Endodermal cell (in vitro differentiated cells): ENCODE data around the gene PROS1. TPM values are rescaled to one million over a fixed set of nuclear protein-coding genes. Genes with fewer than 3 reads are reported as not detected.
"Not testable (repeated sequence)": the region's sequence is repeated elsewhere in the genome, so short reads cannot be mapped to it uniquely, and the experiment has no call there.

ENCODE experiments used
- DNase-seq: peaks from one replicate; pipeline ENCODE4 v3.0.0-alpha.2; 2017
- H3K27ac ChIP-seq: 2 replicates; pipeline ENCODE4 v1.5.1; 2013; ENCODE audit warnings: mild to moderate bottlenecking, low read depth, low read length, moderate library complexity
- H3K27me3 ChIP-seq: 2 replicates; pipeline ENCODE4 v1.6.1; 2013; ENCODE audit warnings: mild to moderate bottlenecking, low read length, moderate library complexity; ENCODE audit not compliant: insufficient read depth, control insufficient read depth, poor library complexity, severe bottlenecking
- H3K36me3 ChIP-seq: 2 replicates; pipeline ENCODE4 v1.7.0; 2013; ENCODE audit warnings: mild to moderate bottlenecking, low read length, moderate library complexity; ENCODE audit not compliant: control insufficient read depth, insufficient read depth
- H3K4me1 ChIP-seq: one replicate; pipeline ENCODE4 v1.7.0; 2013; ENCODE audit warnings: low read length; ENCODE audit not compliant: control insufficient read depth, insufficient read depth
- H3K4me3 ChIP-seq: 2 replicates; pipeline ENCODE4 v1.5.1; 2013; ENCODE audit warnings: mild to moderate bottlenecking, low read length, moderate library complexity
- H3K9ac ChIP-seq: 2 replicates; pipeline ENCODE4 v1.6.1; 2013; ENCODE audit warnings: mild to moderate bottlenecking, low read length, moderate library complexity; ENCODE audit not compliant: poor library complexity, severe bottlenecking; ENCODE audit errors: extremely low read depth
- H3K9me3 ChIP-seq: 2 replicates; pipeline ENCODE4 v1.6.1; 2013; ENCODE audit warnings: mild to moderate bottlenecking, low read length, moderate library complexity; ENCODE audit not compliant: control insufficient read depth
- H3K27ac Mint-ChIP-seq: 2 replicates; pipeline ENCODE4 v1.8.0; 2020; ENCODE audit warnings: mixed read lengths
- H3K27me3 Mint-ChIP-seq: 2 replicates; pipeline ENCODE4 v1.8.0; 2021; ENCODE audit warnings: mild to moderate bottlenecking, mixed read lengths; ENCODE audit not compliant: insufficient read depth
- H3K36me3 Mint-ChIP-seq: 2 replicates; pipeline ENCODE4 v1.8.0; 2020; ENCODE audit warnings: low read depth, mixed read lengths
- H3K4me1 Mint-ChIP-seq: 2 replicates; pipeline ENCODE4 v1.8.0; 2020; ENCODE audit warnings: mixed read lengths
- H3K4me3 Mint-ChIP-seq: 2 replicates; pipeline ENCODE4 v1.8.0; 2020; ENCODE audit warnings: mild to moderate bottlenecking, moderate library complexity, mixed read lengths
- H3K9me3 Mint-ChIP-seq: 2 replicates; pipeline ENCODE4 v1.8.0; 2020; ENCODE audit warnings: mild to moderate bottlenecking, mixed read lengths
- CTCF ChIP-seq: fragments of 200-600 bp; sonication (generic); conservative IDR thresholded peaks from 2 replicates; pipeline ENCODE4 v1.5.0; 2021; ENCODE audit warnings: antibody characterized with exemption, mild to moderate bottlenecking
- WGBS, 2 experiments: methylation state at CpG; one replicate each; pipeline versions ENCODE4 v1.1.5 to v1.1.7; 2013; ENCODE audit warnings: missing lambda C conversion rate in 2 of 2, mixed read lengths in 1 of 2; ENCODE audit not compliant: insufficient coverage in 1 of 2, insufficient read length in 1 of 2; 5-methylcytosine and 5-hydroxymethylcytosine counted together
- total RNA-seq, 2 donors: library from RNA; stranded (reverse); fragmentation: NEBNext Ultra II Directional in 1 of 2; extraction: Animal tissue kit (Norgen Biotek cat#: 25700) in 1 of 2; gene quantifications; 2 replicates in 1 of 2; 3 replicates in 1 of 2; pipeline ENCODE4 v1.2.1, GENCODE V29; 2021

The PROS1 gene
- total RNA-seq, 2 donors from 2014 or later = 8.8 to 52.4 TPM

GRCh38 chr3:93969997-93970396, 3.7 kb downstream of the PROS1 start:
- Histone ChIP-seq H3K27me3 (no peaks in the 10 kb centered on the region), H3K4me1 (peaks cover 2% of the 10 kb centered on the region), H3K9me3 (no peaks in the 10 kb centered on the region), H3K36me3 (no peaks in the 10 kb centered on the region), H3K27ac (no peak overlapping the region), H3K4me3 (no peak overlapping the region), H3K9ac (no peak overlapping the region)
- peaks cover 1% of the 10 kb centered on the region for H3K36me3 Mint-ChIP-seq
- H3K4me3 Mint-ChIP-seq = no peak overlapping the region
- no peak for TF ChIP-seq CTCF
- H3K27ac Mint-ChIP-seq = no peak overlapping the region
- peaks cover 16% of the 10 kb centered on the region for H3K9me3 Mint-ChIP-seq
- H3K4me1 Mint-ChIP-seq = peaks cover 10% of the 10 kb centered on the region
- no peak for DNase-seq
- WGBS, 2 experiments = 96 to 100% methylated on average over 1 of the region's 1 CpG
- peaks cover 15% of the 10 kb centered on the region for H3K27me3 Mint-ChIP-seq

GRCh38 chr3:93969443-93969842, 4.3 kb downstream of the PROS1 start:
- peaks cover 22% of the 10 kb centered on the region for H3K9me3 Mint-ChIP-seq
- DNase-seq = no peak
- H3K4me1 Mint-ChIP-seq = peaks cover 10% of the 10 kb centered on the region
- Histone ChIP-seq H3K4me1 (peaks cover 2% of the 10 kb centered on the region), H3K4me3 (no peak overlapping the region), H3K36me3 (no peaks in the 10 kb centered on the region), H3K27me3 (no peaks in the 10 kb centered on the region), H3K9ac (no peak overlapping the region), H3K9me3 (no peaks in the 10 kb centered on the region), H3K27ac (no peak overlapping the region)
- H3K27me3 Mint-ChIP-seq = peaks cover 12% of the 10 kb centered on the region
- no peak for TF ChIP-seq CTCF
- H3K4me3 Mint-ChIP-seq = no peak overlapping the region
- 80 to 95% methylated on average over 3 of the region's 3 CpGs for WGBS, 2 experiments
- H3K36me3 Mint-ChIP-seq = peaks cover 1% of the 10 kb centered on the region
- no peak overlapping the region for H3K27ac Mint-ChIP-seq

GRCh38 chr3:93965106-93965505, 8.6 kb downstream of the PROS1 start:
- DNase-seq, H3K27me3 Mint-ChIP-seq, H3K27ac Mint-ChIP-seq, H3K4me1 Mint-ChIP-seq, H3K4me3 Mint-ChIP-seq, H3K27ac ChIP-seq, H3K4me1 ChIP-seq, H3K9ac ChIP-seq, H3K36me3 Mint-ChIP-seq, H3K27me3 ChIP-seq, H3K9me3 ChIP-seq, H3K36me3 ChIP-seq, H3K4me3 ChIP-seq: not testable (repeated sequence)
- WGBS, 2 experiments = 79 to 90% methylated on average over 13 to 19 of the region's 19 CpGs
- peaks cover 54% of the 10 kb centered on the region for H3K9me3 Mint-ChIP-seq

GRCh38 chr3:93962798-93963197, 10.9 kb downstream of the PROS1 start:
- H3K9me3 Mint-ChIP-seq = peaks cover 64% of the 10 kb centered on the region

More at GRCh38 chr3:93962798-93963197, 10.9 kb downstream of the PROS1 start:
- no peaks in the 10 kb centered on the region for H3K4me1 Mint-ChIP-seq
- H3K27me3 ChIP-seq = no peaks in the 10 kb centered on the region
- H3K27ac ChIP-seq = no peak overlapping the region
- no peak for TF ChIP-seq CTCF
- H3K9me3 ChIP-seq = peaks cover 10% of the 10 kb centered on the region
- no peak overlapping the region for H3K9ac ChIP-seq
- no peaks in the 10 kb centered on the region for H3K4me1 ChIP-seq
- no peak overlapping the region for H3K27ac Mint-ChIP-seq
- H3K4me3 Mint-ChIP-seq = no peak overlapping the region
- H3K36me3 Mint-ChIP-seq = peaks cover 1% of the 10 kb centered on the region
- H3K4me3 ChIP-seq = no peak overlapping the region
- H3K36me3 ChIP-seq = no peaks in the 10 kb centered on the region
- whole genome bisulfite sequencing, 2 experiments = 74 to 86% methylated on average over 2 to 3 of the region's 3 CpGs
- H3K27me3 Mint-ChIP-seq = no peaks in the 10 kb centered on the region
- no peak for DNase-seq
